OCI-LY7 (cell line): ENCODE results near the gene TLL2. TPM values are rescaled to one million over a fixed set of nuclear protein-coding genes. Genes with fewer than 3 reads are reported as not detected.

Experiments
- BruUV-seq: library from RNA; stranded (reverse); fragments of 400-500 nt; replicated peaks from 2 replicates; lab custom pipeline; 2021; lab: Mats Ljungman, UMichigan
- CTCF ChIA-PET: fragments of 300-600 bp; sonication (Branson Sonifier 250); formaldehyde crosslinking; loops from one replicate; lab custom pipeline; 2022; ENCODE audit warnings: antibody characterized with exemption; ENCODE audit not compliant: unreplicated experiment; lab: Charles Lee
- POLR2A ChIA-PET: fragments of 300-600 bp; sonication (Branson Sonifier 250); formaldehyde crosslinking; loops from one replicate; lab custom pipeline; 2022; ENCODE audit warnings: antibody characterized with exemption; lab: Charles Lee
- DNase-seq: peaks from one replicate; pipeline ENCODE4 v3.0.0-alpha.2; 2015; ENCODE audit warnings: low spot score
- H2AFZ ChIP-seq: fragments of 200-600 bp; sonication (generic), shearing (Covaris generic); 2 replicates; pipeline ENCODE4 v1.6.1; 2014; ENCODE audit warnings: mild to moderate bottlenecking, antibody characterized with exemption, low read length, moderate library complexity
- H3K27ac ChIP-seq: fragments of 200-600 bp; sonication (generic); 2 replicates; pipeline ENCODE4 v1.5.1; 2014; ENCODE audit warnings: mixed run types, low read depth, mild to moderate bottlenecking, moderate library complexity, low read length, inconsistent platforms; ENCODE audit not compliant: poor library complexity, severe bottlenecking
- H3K36me3 ChIP-seq: fragments of 200-600 bp; sonication (generic); 2 replicates; pipeline ENCODE4 v1.6.1; 2014; ENCODE audit warnings: mild to moderate bottlenecking, antibody characterized with exemption, low read length, moderate library complexity, mixed read lengths; ENCODE audit not compliant: insufficient read depth
- H3K4me1 ChIP-seq: fragments of 200-600 bp; sonication (generic); 2 replicates; pipeline ENCODE4 v1.5.1; 2014; ENCODE audit warnings: mild to moderate bottlenecking, low read length; ENCODE audit not compliant: insufficient read depth, poor library complexity, severe bottlenecking
- H3K4me2 ChIP-seq: fragments of 200-600 bp; sonication (generic); 2 replicates; pipeline ENCODE4 v1.6.1; 2014; ENCODE audit warnings: mild to moderate bottlenecking, low read length
- H3K4me3 ChIP-seq: fragments of 200-600 bp; sonication (generic); 2 replicates; pipeline ENCODE4 v1.5.1; 2014; ENCODE audit warnings: mild to moderate bottlenecking, low read depth, low read length; ENCODE audit not compliant: poor library complexity, severe bottlenecking
- H3K79me2 ChIP-seq: fragments of 200-600 bp; sonication (generic); 2 replicates; pipeline ENCODE4 v1.6.1; 2016; ENCODE audit warnings: low read depth, mild to moderate bottlenecking, low read length, moderate library complexity, mixed read lengths; ENCODE audit not compliant: insufficient read depth
- H3K9me2 ChIP-seq: fragments of 200-600 bp; sonication (generic); 2 replicates; pipeline ENCODE4 v1.6.1; 2016; ENCODE audit warnings: mild to moderate bottlenecking, low read length, mixed read lengths; ENCODE audit not compliant: insufficient read depth
- H3K9me3 ChIP-seq: fragments of 200-600 bp; sonication (generic); 2 replicates; pipeline ENCODE4 v1.6.1; 2014; ENCODE audit warnings: mild to moderate bottlenecking, mixed run types, low read length, mixed read lengths
- H4K20me1 ChIP-seq: fragments of 200-600 bp; sonication (generic); 2 replicates; pipeline ENCODE4 v1.6.1; 2014; ENCODE audit warnings: mild to moderate bottlenecking, antibody characterized with exemption, low read length, moderate library complexity, mixed read lengths; ENCODE audit not compliant: insufficient read depth
- CTCF ChIP-seq: fragments of 200-600 bp; sonication (generic); conservative IDR thresholded peaks from 2 replicates; pipeline ENCODE4 v1.5.1; 2014; ENCODE audit warnings: mild to moderate bottlenecking, antibody characterized with exemption, low read length, moderate library complexity, mixed read lengths
- EZH2phosphoT487 ChIP-seq: fragments of 200-600 bp; sonication (generic); IDR thresholded peaks from 2 replicates; pipeline ENCODE4 v1.6.1; 2018; ENCODE audit warnings: low read depth, borderline replicate concordance, mild to moderate bottlenecking, mixed run types, antibody characterized with exemption, low read length, moderate library complexity, mixed read lengths
- intact Hi-C: fragments of 100-400 bp; cut with micrococcal nuclease; formaldehyde crosslinking; loops from one replicate; pipeline ENCODE4 v1.10.0; 2022; ENCODE audit not compliant: unreplicated experiment
- total RNA-seq, 2 experiments: library from RNA; depleted of rRNA in 1 of 2; stranded (reverse); fragments of >200 nt in 1 of 2; shearing (Covaris generic) in 1 of 2; gene quantifications; 2 replicates each; pipeline ENCODE4 v1.2.3, GENCODE V29; 2014 to 2022

TLL2 gene
- total RNA-seq, 2 experiments from 2014 or later, result 0.97 to 1.1 TPM

GRCh38 chr10:96536129-96536528, 22.4 kb upstream of the TLL2 start:
- no peaks in the 10 kb centered on the region; the same call in 1 of the 2 replicates for H3K9me3 ChIP-seq
- intact Hi-C loops, result no loop called here
- no peak for DNase-seq
- H4K20me1 ChIP-seq, result no peaks in the 10 kb centered on the region
- peaks cover 10% of the 10 kb centered on the region for H3K4me1 ChIP-seq
- ChIA-PET POLR2A (interaction anchor here (0.6 to 1.8 kb wide), 4 partner anchors 8 to 169 kb away, joined by 3 to 12 read pairs (median 7); no protein-coding TSS in a partner anchor), CTCF (no interaction called here)
- H3K4me3 ChIP-seq, result no peak overlapping the region
- H2AFZ ChIP-seq, result no peak overlapping the region
- H3K79me2 ChIP-seq, result peaks cover 11% of the 10 kb centered on the region; the same call in 1 of the 2 replicates
- TF ChIP-seq EZH2phosphoT487 (no peak), CTCF (no peak)
- peaks cover 78% of the 10 kb centered on the region for H3K36me3 ChIP-seq
- no TSS peak for BruUV-seq
- no peaks in the 10 kb centered on the region for H3K9me2 ChIP-seq
- no peak overlapping the region for H3K4me2 ChIP-seq
- no peak overlapping the region for H3K27ac ChIP-seq

GRCh38 chr10:96532523-96532922, 18.8 kb upstream of the TLL2 start:
- CTCF ChIA-PET, result no interaction called here
- H3K4me1 ChIP-seq, result peaks cover 10% of the 10 kb centered on the region
- POLR2A ChIA-PET, result interaction anchor here (0.6 kb wide), 1 partner anchor 17 kb away, joined by 3 read pairs; no protein-coding TSS in a partner anchor
- H4K20me1 ChIP-seq, result no peaks in the 10 kb centered on the region
- no TSS peak for BruUV-seq
- H3K79me2 ChIP-seq, result peaks cover 11% of the 10 kb centered on the region; the same call in 1 of the 2 replicates
- no peaks in the 10 kb centered on the region for H3K9me2 ChIP-seq
- H3K9me3 ChIP-seq, result no peaks in the 10 kb centered on the region
- no peak overlapping the region for H3K4me3 ChIP-seq
- H3K27ac ChIP-seq, result no peak overlapping the region
- intact Hi-C loops, result no loop called here
- H3K4me2 ChIP-seq, result no peak overlapping the region
- no peak overlapping the region for H2AFZ ChIP-seq
- TF ChIP-seq EZH2phosphoT487, result no peak
- no peak for TF ChIP-seq CTCF
- no peak for DNase-seq
- peaks cover 78% of the 10 kb centered on the region for H3K36me3 ChIP-seq

- Histone ChIP-seq H3K9me3 (no peaks in the 10 kb centered on the region), H2AFZ (no peak overlapping the region), H3K9me2 (no peaks in the 10 kb centered on the region), H4K20me1 (no peaks in the 10 kb centered on the region), H3K36me3 (peaks cover 91% of the 10 kb centered on the region), H3K4me1 (no peaks in the 10 kb centered on the region), H3K4me3 (no peak overlapping the region), H3K4me2 (no peak overlapping the region), H3K27ac (no peak overlapping the region), H3K79me2 (no peaks in the 10 kb centered on the region; the same call in 1 of the 2 replicates)
- TF ChIP-seq EZH2phosphoT487 (no peak), CTCF (0 out of 2 replicates have a peak, but pooled peaks have one; percentile 15)
- ChIA-PET CTCF (no interaction called here), POLR2A (no interaction called here)
- intact Hi-C loops, result no loop called here
- no peak for DNase-seq
- no TSS peak for BruUV-seq
Measured at GRCh38 chr10:96529634-96530279, 16.0 kb upstream of the TLL2 start.
